Memory B cell (primary cell): ENCODE results near the gene RERE.
"Not testable (repeated sequence)": the region's sequence is repeated elsewhere in the genome, so short reads cannot be mapped to it uniquely, and the experiment has no call there.

Source experiments
- ATAC-seq: fragments of 150-1000 bp; cut with Tn5 transposase; 2 replicates; pipeline ENCODE4 v1.10.0; 2021; ENCODE audit warnings: low read depth, mild to moderate bottlenecking, moderate library complexity
- DNase-seq, 2 donors: peaks; one replicate each; pipeline ENCODE4 v3.0.0; 2022; ENCODE audit warnings: low spot score in 2 of 2
- H3K27ac Mint-ChIP-seq: one replicate; pipeline ENCODE4 v1.8.0; 2022; ENCODE audit warnings: mild to moderate bottlenecking, moderate library complexity, mixed read lengths
- H3K27me3 Mint-ChIP-seq: one replicate; pipeline ENCODE4 v1.8.0; 2022; ENCODE audit warnings: mixed read lengths
- H3K36me3 Mint-ChIP-seq: one replicate; pipeline ENCODE4 v1.8.0; 2022; ENCODE audit warnings: mild to moderate bottlenecking, mixed read lengths
- H3K4me1 Mint-ChIP-seq: one replicate; pipeline ENCODE4 v1.8.0; 2022; ENCODE audit warnings: mixed read lengths
- H3K4me3 Mint-ChIP-seq: one replicate; pipeline ENCODE4 v1.8.0; 2022; ENCODE audit warnings: mild to moderate bottlenecking, moderate library complexity, mixed read lengths
- H3K9me3 Mint-ChIP-seq: one replicate; pipeline ENCODE4 v1.8.0; 2022; ENCODE audit warnings: mixed read lengths

RERE gene

DNA sequence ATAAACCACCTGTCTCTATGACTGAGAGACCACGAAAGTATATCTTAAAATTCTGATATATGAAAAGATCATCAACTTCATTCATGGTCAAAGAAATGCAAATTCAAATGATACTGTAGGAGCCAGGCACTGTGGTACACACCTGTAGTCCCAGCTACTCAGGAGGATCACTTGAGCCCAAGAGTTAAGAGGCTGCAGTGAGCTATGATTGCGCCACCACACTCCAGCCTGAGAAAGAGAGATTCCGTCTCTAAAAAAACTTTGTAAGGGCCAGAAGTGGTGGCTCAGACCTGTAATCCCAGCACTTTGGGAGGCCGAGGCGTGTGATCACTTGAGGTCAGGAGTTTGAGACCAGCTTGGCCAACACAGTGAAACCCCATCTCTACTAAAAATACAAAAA, 17.0 kb downstream of the RERE start:
- Mint-ChIP-seq H3K27me3 (no peaks in the 10 kb centered on the region), H3K36me3 (peaks cover 3% of the 10 kb centered on the region), H3K9me3 (no peaks in the 10 kb centered on the region), H3K27ac (no peak overlapping the region), H3K4me1 (peaks cover 3% of the 10 kb centered on the region), H3K4me3 (no peak overlapping the region)
- ATAC-seq (no peak), DNase-seq (no peak)

DNA sequence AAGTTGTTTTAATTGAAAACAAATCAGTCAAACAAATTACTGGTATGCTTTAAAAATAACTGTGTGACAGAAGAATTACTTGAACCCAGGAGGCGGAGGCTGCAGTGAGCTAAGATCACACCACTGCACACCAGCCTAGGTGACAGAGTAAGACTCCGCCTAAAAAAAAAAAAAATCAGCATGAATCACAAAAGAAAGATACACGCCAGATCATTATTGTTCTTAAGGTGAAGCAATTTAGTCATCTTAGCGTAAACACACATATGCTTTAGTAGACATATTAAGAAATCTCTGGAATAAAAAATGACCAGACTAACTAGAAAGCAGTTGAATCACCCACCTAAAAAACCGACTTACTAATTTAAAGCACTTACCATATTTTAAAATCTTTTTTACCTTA, 20.2 kb downstream of the RERE start:
- H3K36me3 Mint-ChIP-seq = peaks cover 3% of the 10 kb centered on the region
- H3K4me1 Mint-ChIP-seq = no peaks in the 10 kb centered on the region
- DNase-seq = no peak
- H3K27me3 Mint-ChIP-seq = no peaks in the 10 kb centered on the region
- H3K9me3 Mint-ChIP-seq = no peaks in the 10 kb centered on the region
- no peak overlapping the region for H3K4me3 Mint-ChIP-seq
- no peak overlapping the region for H3K27ac Mint-ChIP-seq
- no peak for ATAC-seq

DNA sequence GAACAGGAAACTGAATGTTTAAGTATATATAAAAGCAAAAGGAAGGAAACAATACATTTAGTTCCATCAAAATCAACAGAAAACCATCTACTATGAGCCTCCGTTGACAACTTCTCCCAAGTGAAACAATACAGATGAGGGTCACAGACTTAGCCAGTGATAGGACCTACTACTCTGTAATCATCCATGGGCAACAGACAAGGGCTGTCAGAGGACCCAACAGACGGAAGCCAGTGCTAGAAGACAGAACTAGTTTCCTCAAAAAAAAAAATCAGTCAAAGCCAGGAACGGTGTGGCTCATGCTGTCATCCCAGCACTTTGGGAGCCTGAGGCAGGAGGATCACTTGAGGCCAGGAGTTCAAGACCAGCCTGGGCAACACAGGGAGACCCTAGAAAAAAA, 20.6 kb downstream of the RERE start:
- Mint-ChIP-seq H3K9me3 (no peaks in the 10 kb centered on the region), H3K4me1 (peaks cover 1% of the 10 kb centered on the region), H3K27me3 (no peaks in the 10 kb centered on the region), H3K36me3 (peaks cover 3% of the 10 kb centered on the region), H3K4me3 (no peak overlapping the region), H3K27ac (no peak overlapping the region)
- DNase-seq = no peak
- no peak for ATAC-seq

DNA sequence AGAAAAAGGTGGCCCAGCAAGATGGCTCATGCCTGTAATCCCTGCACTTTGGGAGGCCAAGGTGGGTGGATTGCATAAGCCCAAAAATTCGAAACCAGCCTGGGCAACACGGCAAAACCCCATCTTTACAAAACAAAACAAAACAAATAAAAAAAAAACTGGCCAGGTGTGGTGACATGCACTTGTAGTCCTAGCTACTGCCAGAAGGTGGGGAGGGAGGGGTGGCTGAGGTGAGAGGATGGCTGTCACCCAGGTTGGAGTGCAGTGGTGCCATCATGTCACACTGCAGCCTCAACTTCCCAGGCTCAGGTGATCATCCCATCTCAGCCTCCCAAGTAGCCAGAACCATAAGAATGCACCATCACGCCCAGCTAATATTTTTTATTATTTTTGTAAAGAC, 22.8 kb downstream of the RERE start:
- no peaks in the 10 kb centered on the region for H3K9me3 Mint-ChIP-seq
- peaks cover 3% of the 10 kb centered on the region for H3K36me3 Mint-ChIP-seq
- no peaks in the 10 kb centered on the region for H3K27me3 Mint-ChIP-seq
- no peak for ATAC-seq
- H3K4me3 Mint-ChIP-seq = no peak overlapping the region
- H3K27ac Mint-ChIP-seq = no peak overlapping the region
- no peak for DNase-seq
- H3K4me1 Mint-ChIP-seq = peaks cover 2% of the 10 kb centered on the region

DNA sequence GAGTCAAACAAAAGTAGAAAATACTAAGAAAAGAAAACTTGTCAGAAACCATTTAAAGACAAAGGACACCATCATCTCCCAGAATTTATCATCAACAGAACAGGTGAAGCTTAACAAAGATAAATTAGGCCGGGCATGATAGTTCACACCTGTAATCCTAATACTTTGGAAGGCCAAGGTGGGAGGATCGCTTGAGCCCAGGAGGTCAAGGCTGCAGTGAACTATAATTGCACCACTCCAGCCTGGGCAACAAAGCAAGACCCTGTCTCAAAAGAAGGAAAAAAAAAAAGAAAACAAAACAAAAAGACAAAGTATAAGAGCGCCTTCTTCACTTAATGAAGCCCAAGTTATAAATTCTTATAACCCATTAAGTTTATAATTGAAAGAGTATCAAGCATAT, 25.6 kb downstream of the RERE start:
- no peaks in the 10 kb centered on the region for H3K27me3 Mint-ChIP-seq

DNA sequence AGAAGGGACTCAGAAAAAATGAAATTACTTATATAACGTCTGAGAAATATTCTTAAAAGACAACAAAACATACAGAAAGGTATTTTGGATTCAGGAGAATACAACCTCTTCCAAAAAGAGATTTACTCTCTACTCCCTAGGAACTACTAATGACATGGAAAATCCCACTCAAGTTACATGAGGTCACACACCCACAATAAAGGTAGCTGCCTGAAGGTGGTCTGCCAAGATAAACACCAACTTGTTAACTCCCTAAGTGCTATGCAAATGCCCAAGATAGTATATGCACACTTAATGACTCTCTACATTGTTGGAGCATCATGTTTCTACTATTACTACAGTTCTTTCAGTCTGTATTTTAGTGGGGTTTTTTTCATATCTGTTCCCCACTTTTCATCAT, 26.5 kb downstream of the RERE start:
- ATAC-seq = no peak
- Mint-ChIP-seq H3K36me3 (peaks cover 6% of the 10 kb centered on the region), H3K9me3 (no peaks in the 10 kb centered on the region), H3K4me3 (no peak overlapping the region), H3K27ac (no peak overlapping the region), H3K27me3 (no peaks in the 10 kb centered on the region), H3K4me1 (peaks cover 8% of the 10 kb centered on the region)
- no peak for DNase-seq

More for the DNA sequence above, 25.6 kb downstream of the RERE start:
- DNase-seq (no peak), ATAC-seq (no peak)
- peaks cover 4% of the 10 kb centered on the region for H3K36me3 Mint-ChIP-seq
- H3K4me1 Mint-ChIP-seq = peaks cover 5% of the 10 kb centered on the region
- no peak overlapping the region for H3K4me3 Mint-ChIP-seq
- no peaks in the 10 kb centered on the region for H3K9me3 Mint-ChIP-seq
- no peak overlapping the region for H3K27ac Mint-ChIP-seq

DNA sequence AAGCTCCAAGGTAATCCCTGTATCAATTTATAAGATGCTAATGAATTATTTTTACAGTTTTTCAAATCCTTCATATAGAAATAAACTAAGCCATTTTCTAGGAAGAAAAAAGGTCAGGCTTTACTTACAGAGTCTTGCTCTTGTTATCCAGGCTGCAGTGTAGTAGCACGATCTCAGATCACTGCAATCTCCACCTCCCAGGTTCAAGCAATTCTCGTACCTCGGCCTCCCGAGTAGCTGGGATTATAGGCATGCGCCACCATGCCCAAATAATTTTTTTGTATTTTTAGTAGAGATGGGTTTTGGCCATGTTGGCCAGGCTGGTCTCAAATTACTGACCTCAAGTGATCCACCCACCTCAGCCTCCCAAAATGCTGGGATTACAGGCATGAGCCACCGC, 27.0 kb downstream of the RERE start:
- H3K27ac Mint-ChIP-seq = no peak overlapping the region
- ATAC-seq = no peak
- no peaks in the 10 kb centered on the region for H3K9me3 Mint-ChIP-seq
- H3K36me3 Mint-ChIP-seq = peaks cover 6% of the 10 kb centered on the region
- H3K4me3 Mint-ChIP-seq = no peak overlapping the region
- DNase-seq = no peak
- H3K4me1 Mint-ChIP-seq = peaks cover 10% of the 10 kb centered on the region
- H3K27me3 Mint-ChIP-seq = no peaks in the 10 kb centered on the region

DNA sequence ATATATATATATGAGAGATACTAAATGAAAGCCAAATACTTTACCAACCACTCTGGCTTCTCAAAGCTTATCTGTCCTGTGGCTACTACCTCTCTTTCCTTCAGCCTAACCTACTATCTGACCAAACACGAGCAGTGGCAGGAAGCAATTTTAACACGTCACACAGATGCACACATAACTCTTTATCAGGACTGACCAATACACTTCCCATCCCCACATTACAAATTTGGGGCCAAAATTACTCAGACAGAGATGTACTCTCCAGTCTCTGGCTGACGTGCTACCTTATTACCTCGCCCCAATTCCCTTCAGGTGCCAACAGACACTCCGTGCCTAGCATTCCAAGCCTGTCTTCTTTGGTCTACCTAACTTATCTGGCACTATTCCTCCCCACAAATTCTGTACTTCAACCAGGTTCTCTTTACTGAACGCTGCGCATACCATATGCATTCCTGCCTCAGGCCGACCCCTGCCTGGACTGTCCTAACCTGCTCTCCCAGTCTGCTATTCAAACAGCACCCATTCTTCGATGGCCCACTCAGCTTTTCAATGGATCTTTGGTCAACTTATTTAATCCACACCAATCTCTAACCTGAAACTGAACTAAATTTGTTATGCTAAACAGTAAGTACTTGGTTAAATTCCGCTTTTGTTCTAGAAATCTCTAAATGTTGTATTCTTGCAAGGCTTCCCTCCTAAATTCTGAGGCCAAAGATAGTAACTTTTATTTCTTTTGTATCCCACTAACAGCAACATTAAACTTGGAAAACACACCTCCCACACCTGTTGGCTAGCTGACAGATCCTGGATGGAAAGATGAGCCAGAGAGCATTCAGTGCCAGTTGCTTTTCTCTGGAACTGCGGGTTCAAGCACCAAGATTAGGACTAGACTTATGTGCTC, 27.9 kb downstream of the RERE start:
- ATAC-seq = no peak
- H3K4me1 Mint-ChIP-seq = peaks cover 13% of the 10 kb centered on the region
- no peaks in the 10 kb centered on the region for H3K9me3 Mint-ChIP-seq
- no peak for DNase-seq
- no peaks in the 10 kb centered on the region for H3K27me3 Mint-ChIP-seq
- no peak overlapping the region for H3K27ac Mint-ChIP-seq
- peaks cover 6% of the 10 kb centered on the region for H3K36me3 Mint-ChIP-seq
- H3K4me3 Mint-ChIP-seq = no peak overlapping the region

DNA sequence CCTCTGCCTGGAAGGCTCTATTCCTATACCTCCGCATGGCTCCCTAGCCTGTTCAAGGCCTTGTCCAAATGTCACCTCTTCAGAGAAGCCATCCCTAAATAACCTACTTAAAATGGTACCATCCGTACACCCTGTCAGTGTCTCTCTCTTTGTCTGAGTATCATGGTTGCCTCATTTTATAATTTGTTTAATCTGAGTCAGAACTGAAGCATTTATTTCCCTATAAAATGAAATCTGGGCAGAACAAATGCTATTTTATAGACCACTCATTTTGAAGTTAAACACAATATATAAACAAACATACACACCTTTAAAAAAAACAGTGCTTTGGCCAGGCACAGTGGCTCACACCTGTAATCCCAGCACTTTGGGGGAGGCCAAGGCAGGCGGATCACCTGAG, 30.2 kb downstream of the RERE start:
- no peak overlapping the region for H3K4me3 Mint-ChIP-seq
- no peak overlapping the region for H3K27ac Mint-ChIP-seq
- no peak for ATAC-seq
- no peaks in the 10 kb centered on the region for H3K9me3 Mint-ChIP-seq
- H3K27me3 Mint-ChIP-seq = no peaks in the 10 kb centered on the region
- H3K36me3 Mint-ChIP-seq = peaks cover 9% of the 10 kb centered on the region
- no peak for DNase-seq
- H3K4me1 Mint-ChIP-seq = peaks cover 21% of the 10 kb centered on the region

DNA sequence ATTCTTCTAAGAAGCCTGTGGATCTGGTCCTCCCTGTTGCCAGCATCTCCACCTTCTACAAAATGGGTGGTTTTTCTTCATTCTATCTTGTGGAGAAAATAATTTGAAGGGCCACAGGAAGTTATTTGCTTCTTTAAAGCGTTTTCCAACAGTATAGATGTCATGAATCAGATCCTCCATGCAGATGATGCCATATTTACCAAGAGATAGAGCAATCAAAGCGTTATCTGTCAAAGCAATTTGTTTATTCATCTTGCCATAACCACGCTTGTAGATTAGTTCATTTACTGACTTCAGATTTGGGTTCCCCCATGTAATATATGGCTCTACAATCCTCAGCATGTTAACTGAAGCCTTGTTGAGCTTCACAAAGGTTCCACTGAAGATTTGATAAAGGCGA, 31.2 kb downstream of the RERE start:
- not testable (repeated sequence) for H3K27me3 Mint-ChIP-seq, H3K9me3 Mint-ChIP-seq, DNase-seq, H3K4me3 Mint-ChIP-seq, H3K36me3 Mint-ChIP-seq, ATAC-seq
- Mint-ChIP-seq H3K4me1 (peaks cover 23% of the 10 kb centered on the region), H3K27ac (peak overlapping the region; percentile 71)

DNA sequence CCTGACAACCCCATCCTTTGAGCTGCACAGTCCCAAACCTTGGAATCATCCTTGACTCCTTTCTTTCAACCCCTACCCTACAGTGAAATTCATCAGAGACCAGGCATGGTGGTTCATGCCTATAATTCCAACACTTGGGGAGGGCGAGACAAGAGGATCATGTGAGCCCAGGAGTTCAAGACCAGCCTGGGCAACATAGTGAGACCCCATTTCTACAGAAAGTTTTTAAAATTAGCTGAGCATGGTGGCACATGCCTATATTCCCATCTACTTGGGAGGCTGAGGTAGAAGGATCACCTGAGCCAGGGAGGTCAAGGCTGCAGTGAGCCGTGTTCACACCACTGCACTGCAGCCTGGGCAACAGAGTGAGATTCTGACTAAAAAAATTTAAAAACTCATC, 34.5 kb downstream of the RERE start:
- DNase-seq (no peak), ATAC-seq (no peak)
- peaks cover 32% of the 10 kb centered on the region for H3K4me1 Mint-ChIP-seq
- H3K36me3 Mint-ChIP-seq = peaks cover 9% of the 10 kb centered on the region
- no peak overlapping the region for H3K27ac Mint-ChIP-seq
- H3K27me3 Mint-ChIP-seq = no peaks in the 10 kb centered on the region
- no peaks in the 10 kb centered on the region for H3K9me3 Mint-ChIP-seq
- no peak overlapping the region for H3K4me3 Mint-ChIP-seq

DNA sequence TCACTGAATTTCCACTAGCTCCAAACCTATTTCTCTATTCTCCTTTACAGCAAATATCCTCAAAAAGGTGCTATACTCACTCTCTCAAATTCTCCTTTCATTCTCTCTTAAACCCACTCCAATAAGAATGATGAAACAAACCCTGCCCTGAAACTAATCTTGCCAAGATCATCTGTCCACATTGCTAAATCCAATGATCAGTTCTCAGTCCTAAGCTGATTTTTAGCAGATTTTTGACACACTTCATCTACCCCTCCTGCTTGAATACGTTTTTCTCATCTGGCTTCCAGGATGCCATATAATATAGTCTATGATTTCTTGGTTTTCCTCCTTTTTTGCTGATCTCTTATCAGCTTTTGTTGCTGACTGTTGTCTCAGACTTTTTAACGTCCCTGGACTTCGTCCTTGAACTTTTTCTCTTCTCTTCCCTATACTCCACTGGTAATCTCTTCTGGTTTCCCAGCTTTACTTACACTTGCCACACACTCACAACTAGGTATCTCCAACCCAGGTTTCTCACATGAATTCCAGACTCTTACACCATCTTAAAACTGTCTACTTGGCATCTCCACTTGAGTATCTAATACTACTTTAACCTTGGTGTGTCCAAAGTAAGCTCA, 35.3 kb downstream of the RERE start:
- no peak for DNase-seq
- H3K27me3 Mint-ChIP-seq = no peaks in the 10 kb centered on the region
- ATAC-seq = no peak
- peaks cover 8% of the 10 kb centered on the region for H3K36me3 Mint-ChIP-seq
- no peaks in the 10 kb centered on the region for H3K9me3 Mint-ChIP-seq
- H3K4me1 Mint-ChIP-seq = peaks cover 31% of the 10 kb centered on the region
- no peak overlapping the region for H3K4me3 Mint-ChIP-seq
- no peak overlapping the region for H3K27ac Mint-ChIP-seq

DNA sequence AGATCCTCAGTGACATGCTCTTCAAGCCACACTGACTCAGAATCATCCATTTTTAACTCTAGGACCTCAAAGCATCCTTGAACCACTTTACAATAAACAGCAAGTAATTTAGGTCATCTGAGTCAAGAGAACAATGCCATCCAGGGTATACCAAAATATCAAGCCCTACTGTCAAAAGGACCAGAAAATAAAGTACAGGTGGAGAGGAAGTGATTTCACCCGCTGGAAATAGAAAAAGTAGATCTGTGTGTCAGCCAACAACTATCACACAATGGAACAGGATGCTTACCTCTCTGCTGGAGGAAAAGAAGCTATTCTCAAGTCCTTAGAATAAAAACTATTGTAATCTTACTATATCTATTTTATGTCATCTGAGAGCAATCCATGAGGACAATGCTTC, 37.0 kb downstream of the RERE start:
- H3K4me1 Mint-ChIP-seq = peaks cover 28% of the 10 kb centered on the region
- no peaks in the 10 kb centered on the region for H3K9me3 Mint-ChIP-seq
- DNase-seq (no peak), ATAC-seq (no peak)
- H3K27me3 Mint-ChIP-seq = no peaks in the 10 kb centered on the region
- no peak overlapping the region for H3K4me3 Mint-ChIP-seq
- peaks cover 3% of the 10 kb centered on the region for H3K36me3 Mint-ChIP-seq
- H3K27ac Mint-ChIP-seq = no peak overlapping the region

DNA sequence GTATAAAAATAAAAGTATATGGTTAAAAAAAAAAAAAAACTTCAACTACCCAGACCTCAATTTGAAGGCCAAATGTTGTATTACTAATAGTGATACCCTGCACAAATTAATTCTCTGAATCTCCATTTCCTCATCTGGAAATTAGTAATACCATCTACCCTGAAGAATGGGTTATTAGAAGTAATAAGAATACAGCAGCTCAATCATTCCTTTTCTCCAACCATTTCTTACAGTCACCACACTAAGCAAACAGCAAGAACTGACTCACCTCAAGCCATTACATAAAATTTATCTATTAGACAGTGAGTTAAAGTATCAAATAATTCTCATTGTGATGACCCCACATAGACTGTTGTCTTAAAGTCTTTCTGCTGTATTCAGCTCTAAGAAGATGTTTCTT, 39.6 kb downstream of the RERE start:
- no peak overlapping the region for H3K27ac Mint-ChIP-seq

DNA sequence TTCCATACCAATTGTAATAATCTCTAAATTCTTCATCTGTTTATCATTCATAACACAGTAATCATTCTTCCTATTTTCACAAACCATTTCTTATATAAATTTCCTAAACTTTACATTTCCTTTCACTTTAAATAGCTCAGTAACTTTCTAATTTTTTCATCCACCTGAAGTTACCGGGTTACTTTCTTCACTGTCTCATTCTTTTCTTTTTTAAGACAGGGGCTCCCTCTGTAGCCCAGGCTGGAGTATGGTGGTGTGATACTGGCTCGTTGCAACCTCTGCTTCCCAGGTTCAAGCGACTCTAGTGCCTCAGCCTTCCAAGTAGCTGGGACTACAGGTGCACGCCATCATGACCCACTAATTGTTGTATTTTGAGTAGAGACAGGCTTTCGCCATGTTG, 41.3 kb downstream of the RERE start:
- H3K4me1 Mint-ChIP-seq = peaks cover 14% of the 10 kb centered on the region
- no peak overlapping the region for H3K27ac Mint-ChIP-seq
- H3K27me3 Mint-ChIP-seq = no peaks in the 10 kb centered on the region
- H3K4me3 Mint-ChIP-seq = no peak overlapping the region
- ATAC-seq (no peak), DNase-seq (no peak)
- H3K9me3 Mint-ChIP-seq = no peaks in the 10 kb centered on the region
- peaks cover 2% of the 10 kb centered on the region for H3K36me3 Mint-ChIP-seq

More for the DNA sequence above, 39.6 kb downstream of the RERE start:
- Mint-ChIP-seq H3K9me3 (no peaks in the 10 kb centered on the region), H3K4me3 (no peak overlapping the region), H3K36me3 (peaks cover 2% of the 10 kb centered on the region), H3K4me1 (peaks cover 21% of the 10 kb centered on the region), H3K27me3 (no peaks in the 10 kb centered on the region)
- ATAC-seq (no peak), DNase-seq (no peak)
